Breast epithelium (tissue), 3 donors: ENCODE results near the gene TP53BP2.

Source experiments
- POLR2AphosphoS5 ChIP-seq, 3 donors: sonication (generic); formaldehyde crosslinking; IDR thresholded peaks; one replicate each; pipeline ENCODE4 v1.6.1; 2017; ENCODE audit warnings: antibody characterized with exemption in 3 of 3
- TF ChIP-seq, protein P1 (sequence below), 3 donors: fragments of 450-650 bp; IDR thresholded peaks; one replicate each; pipeline ENCODE4 v1.5.1; 2016 to 2017; ENCODE audit warnings: antibody characterized with exemption in 3 of 3, mild to moderate bottlenecking in 3 of 3, moderate library complexity in 3 of 3

GRCh38 chr1:223745731-223746130 is 100.0 kb downstream of the TP53BP2 start:
- TF ChIP-seq POLR2AphosphoS5 (IDR thresholded peaks at IDR 0.05): no peak
- TF ChIP-seq, protein P1, sequence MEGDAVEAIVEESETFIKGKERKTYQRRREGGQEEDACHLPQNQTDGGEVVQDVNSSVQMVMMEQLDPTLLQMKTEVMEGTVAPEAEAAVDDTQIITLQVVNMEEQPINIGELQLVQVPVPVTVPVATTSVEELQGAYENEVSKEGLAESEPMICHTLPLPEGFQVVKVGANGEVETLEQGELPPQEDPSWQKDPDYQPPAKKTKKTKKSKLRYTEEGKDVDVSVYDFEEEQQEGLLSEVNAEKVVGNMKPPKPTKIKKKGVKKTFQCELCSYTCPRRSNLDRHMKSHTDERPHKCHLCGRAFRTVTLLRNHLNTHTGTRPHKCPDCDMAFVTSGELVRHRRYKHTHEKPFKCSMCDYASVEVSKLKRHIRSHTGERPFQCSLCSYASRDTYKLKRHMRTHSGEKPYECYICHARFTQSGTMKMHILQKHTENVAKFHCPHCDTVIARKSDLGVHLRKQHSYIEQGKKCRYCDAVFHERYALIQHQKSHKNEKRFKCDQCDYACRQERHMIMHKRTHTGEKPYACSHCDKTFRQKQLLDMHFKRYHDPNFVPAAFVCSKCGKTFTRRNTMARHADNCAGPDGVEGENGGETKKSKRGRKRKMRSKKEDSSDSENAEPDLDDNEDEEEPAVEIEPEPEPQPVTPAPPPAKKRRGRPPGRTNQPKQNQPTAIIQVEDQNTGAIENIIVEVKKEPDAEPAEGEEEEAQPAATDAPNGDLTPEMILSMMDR (IDR thresholded peaks at IDR 0.05): no peak
